ENCODE results near the gene SCYL3.
"Not testable (repeated sequence)": the region's sequence is repeated elsewhere in the genome, so short reads cannot be mapped to it uniquely, and the experiment has no call there.

Gene SCYL3

DNA sequence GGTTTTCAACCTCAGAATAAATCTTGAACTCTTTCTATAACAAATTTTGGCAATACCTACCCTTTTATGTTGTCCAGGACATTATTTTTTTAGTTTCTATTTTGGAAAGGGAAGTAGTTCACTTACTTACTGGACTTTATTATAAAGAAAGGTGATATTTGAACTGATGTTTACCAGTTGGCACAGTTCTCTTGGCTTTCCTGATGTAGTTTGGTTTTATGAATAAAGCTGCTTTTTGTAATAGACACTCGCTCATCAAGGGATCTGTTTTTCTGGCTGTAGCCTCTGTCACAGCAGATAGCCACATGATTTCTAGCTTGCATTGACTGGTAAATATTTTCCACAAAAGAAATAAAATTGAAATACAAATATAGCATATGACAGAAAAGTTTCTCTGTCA is 58.0 kb downstream of the SCYL3 start:
- peaks cover 68% of the 10 kb centered on the region for H3K36me3 Mint-ChIP-seq (ENCODE audit: low read depth)
- no peak for DNase-seq
- no peaks in the 10 kb centered on the region for H3K4me1 Mint-ChIP-seq
- ATAC-seq, result no peak
- H3K4me3 Mint-ChIP-seq, result no peak overlapping the region
- H3K27ac Mint-ChIP-seq, result no peak overlapping the region
- H3K27me3 Mint-ChIP-seq, result no peaks in the 10 kb centered on the region
- H3K9me3 Mint-ChIP-seq, result peaks cover 18% of the 10 kb centered on the region

DNA sequence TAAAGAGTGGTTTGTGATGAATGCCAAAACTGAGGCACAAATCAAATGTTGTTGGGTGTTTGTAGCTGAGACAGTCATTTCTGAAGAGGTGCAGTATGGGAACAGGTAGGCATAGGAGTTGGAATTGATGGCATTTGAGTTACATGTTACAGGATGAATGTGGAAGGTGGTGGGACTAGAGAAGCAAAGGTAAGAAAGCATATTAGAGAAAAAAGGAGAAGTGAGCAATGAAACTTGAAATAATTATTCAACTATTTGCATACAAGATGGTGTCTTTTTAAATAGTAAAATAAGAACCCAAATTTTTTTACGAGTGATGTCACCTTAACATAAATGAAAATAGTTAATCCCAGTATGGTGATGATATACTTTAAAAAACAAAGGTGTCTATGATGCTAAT is 58.8 kb downstream of the SCYL3 start:
- Mint-ChIP-seq H3K27ac (no peak overlapping the region), H3K36me3 (ENCODE audit: low read depth) (peaks cover 66% of the 10 kb centered on the region), H3K9me3 (peaks cover 12% of the 10 kb centered on the region), H3K4me3 (no peak overlapping the region), H3K4me1 (no peaks in the 10 kb centered on the region), H3K27me3 (no peaks in the 10 kb centered on the region)
- DNase-seq (no peak), ATAC-seq (no peak)

DNA sequence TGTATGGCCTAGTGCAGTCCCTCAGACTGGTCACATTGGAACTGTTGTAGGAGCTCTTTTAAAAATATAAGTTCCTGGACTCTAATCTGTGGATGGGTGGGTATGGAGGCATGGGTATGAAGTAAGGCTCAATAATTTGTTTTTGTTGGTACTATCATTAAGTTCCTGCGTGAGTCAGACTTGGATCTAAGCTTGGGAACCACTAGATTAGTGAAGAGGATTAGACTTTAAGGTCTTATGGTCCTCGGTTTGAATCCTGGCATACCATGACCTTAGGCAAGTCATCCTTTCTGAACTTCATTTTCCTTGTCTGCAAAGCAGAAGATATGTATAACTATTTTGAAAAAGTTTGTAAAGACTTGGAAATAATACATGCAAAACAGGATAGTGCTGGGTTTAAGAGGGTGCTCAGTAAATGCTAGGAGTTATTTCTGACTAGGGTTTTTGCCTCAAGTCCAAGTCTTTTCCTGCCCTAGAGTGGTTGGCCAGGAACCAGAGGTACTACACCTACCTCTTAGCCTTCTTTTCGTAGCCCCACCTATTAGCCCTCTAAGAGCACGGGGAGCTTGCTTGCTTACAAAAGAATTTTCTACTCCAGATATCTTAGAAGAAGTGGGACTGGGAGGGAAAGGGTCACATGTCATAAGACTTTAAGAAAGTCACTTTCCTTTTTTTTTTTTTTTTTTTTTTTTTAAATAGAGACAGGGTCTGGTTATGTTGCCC is 60.4 kb downstream of the SCYL3 start:
- peaks cover 53% of the 10 kb centered on the region for H3K36me3 Mint-ChIP-seq (ENCODE audit: low read depth)

GRCh38 chr1:169829671-169830070 is 64.0 kb downstream of the SCYL3 start:
- no peak overlapping the region for H3K27ac Mint-ChIP-seq
- no peak overlapping the region for H3K4me3 Mint-ChIP-seq
- H3K9me3 Mint-ChIP-seq, result no peaks in the 10 kb centered on the region
- no peaks in the 10 kb centered on the region for H3K4me1 Mint-ChIP-seq
- peaks cover 45% of the 10 kb centered on the region for H3K36me3 Mint-ChIP-seq (ENCODE audit: low read depth)
- no peak for ATAC-seq
- DNase-seq, result no peak
- H3K27me3 Mint-ChIP-seq, result no peaks in the 10 kb centered on the region

More for the DNA sequence above, 60.4 kb downstream of the SCYL3 start:
- no peaks in the 10 kb centered on the region for H3K27me3 Mint-ChIP-seq
- H3K27ac Mint-ChIP-seq, result no peak overlapping the region
- no peaks in the 10 kb centered on the region for H3K4me1 Mint-ChIP-seq
- ATAC-seq (no peak), DNase-seq (no peak)
- no peaks in the 10 kb centered on the region for H3K9me3 Mint-ChIP-seq
- no peak overlapping the region for H3K4me3 Mint-ChIP-seq

DNA sequence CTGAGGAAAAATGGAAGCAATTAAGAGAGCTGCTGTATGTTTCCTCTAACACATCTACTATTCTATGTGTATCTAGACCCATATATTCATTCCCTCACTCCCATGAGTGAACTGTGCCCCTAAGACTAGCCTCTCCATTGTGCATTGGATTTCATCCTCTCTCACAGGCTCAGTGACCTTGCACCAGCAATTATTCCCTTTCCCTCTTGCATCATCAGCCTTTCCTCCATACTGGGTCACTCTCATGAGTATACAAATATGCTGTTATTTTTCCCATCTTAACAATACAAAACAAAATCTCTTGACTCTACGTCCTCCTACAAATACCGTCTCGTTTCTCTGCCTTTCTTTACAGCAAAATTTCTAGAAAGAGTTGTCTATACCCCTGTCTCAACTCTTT is 69.5 kb downstream of the SCYL3 start:
- no peaks in the 10 kb centered on the region for H3K27me3 Mint-ChIP-seq
- H3K4me3 Mint-ChIP-seq, result no peak overlapping the region
- ATAC-seq (no peak), DNase-seq (no peak)
- H3K9me3 Mint-ChIP-seq, result no peaks in the 10 kb centered on the region
- no peaks in the 10 kb centered on the region for H3K4me1 Mint-ChIP-seq
- H3K27ac Mint-ChIP-seq, result no peak overlapping the region
- H3K36me3 Mint-ChIP-seq (ENCODE audit: low read depth), result peaks cover 34% of the 10 kb centered on the region

- no peaks in the 10 kb centered on the region for H3K4me1 Mint-ChIP-seq
- H3K9me3 Mint-ChIP-seq, result no peaks in the 10 kb centered on the region
- H3K27ac Mint-ChIP-seq, result no peak overlapping the region
- no peaks in the 10 kb centered on the region for H3K27me3 Mint-ChIP-seq
- DNase-seq, result no peak
- H3K36me3 Mint-ChIP-seq (ENCODE audit: low read depth), result peaks cover 37% of the 10 kb centered on the region
- no peak for ATAC-seq
- H3K4me3 Mint-ChIP-seq, result no peak overlapping the region
These were observed 72.2 kb downstream of the SCYL3 start for GRCh38 chr1:169821500-169821899.

GRCh38 chr1:169816617-169817016 is 77.1 kb downstream of the SCYL3 start:
- Mint-ChIP-seq H3K4me3 (no peak overlapping the region), H3K4me1 (no peaks in the 10 kb centered on the region), H3K27me3 (no peaks in the 10 kb centered on the region), H3K9me3 (no peaks in the 10 kb centered on the region), H3K36me3 (ENCODE audit: low read depth) (peaks cover 45% of the 10 kb centered on the region), H3K27ac (no peak overlapping the region)
- ATAC-seq (no peak), DNase-seq (no peak)

GRCh38 chr1:169814265-169814664 is 79.4 kb downstream of the SCYL3 start:
- DNase-seq, result no peak
- Mint-ChIP-seq H3K27ac (no peak overlapping the region), H3K4me1 (no peaks in the 10 kb centered on the region), H3K27me3 (no peaks in the 10 kb centered on the region), H3K36me3 (ENCODE audit: low read depth) (peaks cover 53% of the 10 kb centered on the region), H3K9me3 (no peaks in the 10 kb centered on the region), H3K4me3 (no peak overlapping the region)
- no peak for ATAC-seq

GRCh38 chr1:169812131-169812530 is 81.6 kb downstream of the SCYL3 start:
- Mint-ChIP-seq H3K27ac (no peak overlapping the region), H3K27me3 (no peaks in the 10 kb centered on the region), H3K4me3 (no peak overlapping the region), H3K4me1 (no peaks in the 10 kb centered on the region), H3K36me3 (ENCODE audit: low read depth) (peaks cover 49% of the 10 kb centered on the region), H3K9me3 (no peaks in the 10 kb centered on the region)
- DNase-seq (no peak), ATAC-seq (no peak)

- ATAC-seq, H3K4me1 Mint-ChIP-seq, H3K9me3 Mint-ChIP-seq, H3K27ac Mint-ChIP-seq, H3K4me3 Mint-ChIP-seq, H3K27me3 Mint-ChIP-seq, DNase-seq: not testable (repeated sequence)
- H3K36me3 Mint-ChIP-seq (ENCODE audit: low read depth), result peaks cover 51% of the 10 kb centered on the region
These were observed 82.2 kb downstream of the SCYL3 start for GRCh38 chr1:169811418-169812035.

GRCh38 chr1:169809370-169810095 is 84.2 kb downstream of the SCYL3 start:
- no peak for DNase-seq
- H3K27ac Mint-ChIP-seq, result no peak overlapping the region
- no peaks in the 10 kb centered on the region for H3K9me3 Mint-ChIP-seq
- no peaks in the 10 kb centered on the region for H3K27me3 Mint-ChIP-seq
- H3K4me3 Mint-ChIP-seq, result no peak overlapping the region
- no peak for ATAC-seq
- H3K36me3 Mint-ChIP-seq (ENCODE audit: low read depth), result peaks cover 45% of the 10 kb centered on the region
- no peaks in the 10 kb centered on the region for H3K4me1 Mint-ChIP-seq

- H3K27ac Mint-ChIP-seq, result no peak overlapping the region
- ATAC-seq, result no peak
- no peaks in the 10 kb centered on the region for H3K4me1 Mint-ChIP-seq
- peaks cover 38% of the 10 kb centered on the region for H3K36me3 Mint-ChIP-seq (ENCODE audit: low read depth)
- H3K9me3 Mint-ChIP-seq, result no peaks in the 10 kb centered on the region
- H3K27me3 Mint-ChIP-seq, result no peaks in the 10 kb centered on the region
- DNase-seq, result no peak
- H3K4me3 Mint-ChIP-seq, result no peak overlapping the region
These were observed 88.8 kb downstream of the SCYL3 start for GRCh38 chr1:169804941-169805340.

DNA sequence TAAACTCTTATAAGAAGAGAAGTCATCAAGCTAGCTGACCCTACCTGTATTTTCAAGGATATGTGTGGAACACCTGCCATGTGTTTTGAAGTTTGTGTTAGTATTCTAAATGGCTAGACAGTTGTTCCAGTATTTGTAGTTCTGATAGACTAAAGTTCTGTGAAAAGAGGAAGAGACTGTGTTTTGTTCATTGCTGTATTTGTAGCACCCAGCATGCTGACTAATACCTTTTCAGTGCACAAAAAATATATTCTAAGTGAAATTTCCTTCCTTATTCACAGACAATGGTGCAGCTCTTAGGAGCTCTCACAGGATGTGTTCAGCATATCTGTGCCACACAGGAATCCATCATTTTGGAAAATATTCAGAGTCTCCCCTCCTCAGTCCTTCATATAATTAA is 90.8 kb downstream of the SCYL3 start:
- no peak overlapping the region for H3K4me3 Mint-ChIP-seq
- DNase-seq (no peak), ATAC-seq (no peak)
- H3K27ac Mint-ChIP-seq, result no peak overlapping the region
- H3K4me1 Mint-ChIP-seq, result peaks cover 2% of the 10 kb centered on the region
- H3K9me3 Mint-ChIP-seq, result no peaks in the 10 kb centered on the region
- peaks cover 39% of the 10 kb centered on the region for H3K36me3 Mint-ChIP-seq (ENCODE audit: low read depth)
- H3K27me3 Mint-ChIP-seq, result no peaks in the 10 kb centered on the region

All from activated naive CD8-positive, alpha-beta T cell treated with anti-CD3 and anti-CD28 coated beads, Interleukin-2, amount 50 U/mL, for 24 hours (primary cell).